Mucosa of descending colon (tissue), 3 donors: Measurements from ENCODE around the gene SYNGR3. TPM values are rescaled to one million over a fixed set of nuclear protein-coding genes. Genes with fewer than 3 reads are reported as not detected.
A peak's percentile ranks its signal among the peaks of the same experiment; 100 is the strongest.

ENCODE experiments used
- ATAC-seq: fragments of 200-7000 bp; cut with Tn5 transposase; one replicate; pipeline ENCODE4 v1.9.1; 2020; ENCODE audit warnings: mild to moderate bottlenecking, moderate library complexity
- DNase-seq, 3 donors: peaks; one replicate each; pipeline ENCODE4 v3.0.0-alpha.2; 2020
- H3K36me3 ChIP-seq: fragments of 200-600 bp; one replicate; pipeline ENCODE4 v1.8.0; 2021; ENCODE audit warnings: low read depth, mild to moderate bottlenecking
- H3K4me1 ChIP-seq: fragments of 200-600 bp; one replicate; pipeline ENCODE4 v1.8.0; 2021; ENCODE audit warnings: low read depth, mild to moderate bottlenecking
- H3K4me3 ChIP-seq: fragments of 200-600 bp; one replicate; pipeline ENCODE4 v1.8.0; 2021; ENCODE audit warnings: mild to moderate bottlenecking
- H3K9me3 ChIP-seq: fragments of 200-600 bp; one replicate; pipeline ENCODE4 v1.8.0; 2021; ENCODE audit warnings: mild to moderate bottlenecking
- intact Hi-C, 2 donors: fragments of 100-400 bp; cut with DNase I in 1 of 2; cut with micrococcal nuclease in 1 of 2; formaldehyde crosslinking; loops; one replicate each; pipeline versions ENCODE4 v1.11.0 to v1.11.1; 2022; cut with DNase I, micrococcal nuclease
- total RNA-seq, 3 donors: library from RNA; stranded (reverse); fragmentation: NEBNext Ultra II Directional in 2 of 3; extraction: Animal tissue kit (Norgen Biotek cat#: 25700) in 2 of 3; gene quantifications; one replicate each; pipeline versions ENCODE4 v1.2.1 to v1.2.4, GENCODE V29; 2021 to 2023
- TF ChIP-seq, protein P1 (sequence below): fragments of 200-600 bp; IDR thresholded peaks from one replicate; pipeline ENCODE4 v1.8.0; 2022; ENCODE audit warnings: antibody characterized with exemption, mild to moderate bottlenecking
- donor health status: DM: no; HTN: no; CAD: no; lungs with moderate emphysema.
- donor health status: DM: no; HTN: no; CAD: no.
- donor health status: DM: no; HTN: yes; CAD: no.

Gene SYNGR3
- total RNA-seq, 3 donors from 2014 or later, result 1.3 to 7.9 (median 1.5) TPM

DNA sequence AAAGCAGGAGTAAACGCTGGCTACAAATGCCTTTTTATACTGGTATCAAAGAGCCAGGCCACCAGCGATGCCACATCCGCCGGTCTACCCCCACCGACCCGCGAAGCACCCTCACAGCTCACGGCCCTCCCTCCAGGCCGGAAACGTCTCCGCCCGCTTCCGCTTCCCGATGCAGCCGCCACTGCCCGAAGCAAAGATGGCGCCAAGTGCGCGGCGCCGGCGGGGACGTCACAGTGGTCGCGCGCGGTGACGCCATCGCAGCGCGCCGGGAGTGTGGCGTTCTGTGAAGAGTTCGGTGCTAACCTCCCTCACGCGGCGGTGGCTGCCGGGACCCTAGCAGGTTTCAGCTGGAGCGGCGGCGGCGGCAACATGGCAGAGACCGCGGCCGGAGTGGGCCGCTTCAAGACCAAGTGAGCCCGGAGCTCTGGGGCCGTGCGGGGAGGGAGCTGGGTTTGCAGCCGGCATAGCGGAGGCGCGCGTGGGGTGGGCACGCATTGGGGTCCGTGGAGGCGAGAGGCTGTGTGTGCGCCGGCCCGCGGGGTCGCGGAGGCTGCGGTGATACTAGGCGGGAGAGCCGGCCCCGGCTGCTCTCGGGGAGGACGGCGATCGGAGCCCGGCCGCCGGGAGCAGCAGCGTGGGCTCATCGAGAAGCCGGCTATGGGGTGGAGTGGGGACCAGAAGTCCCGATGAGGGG is 17.8 kb upstream of the SYNGR3 start, which contains the start of gene TBL3:
TBL3 (plus strand) TSS at position 258 of the 694 bp plus-strand sequence; CDS start at position 370, 112 bp downstream.
- H3K9me3 ChIP-seq, result no peaks in the 10 kb centered on the region
- DNase-seq (peak; percentile 94 to 97 (median 97)), ATAC-seq (peak; percentile 96)
- peak within 1 kb of the TSS; percentile 73 for H3K4me3 ChIP-seq
- no peaks in the 10 kb centered on the region for H3K36me3 ChIP-seq
- TF ChIP-seq, protein P1, sequence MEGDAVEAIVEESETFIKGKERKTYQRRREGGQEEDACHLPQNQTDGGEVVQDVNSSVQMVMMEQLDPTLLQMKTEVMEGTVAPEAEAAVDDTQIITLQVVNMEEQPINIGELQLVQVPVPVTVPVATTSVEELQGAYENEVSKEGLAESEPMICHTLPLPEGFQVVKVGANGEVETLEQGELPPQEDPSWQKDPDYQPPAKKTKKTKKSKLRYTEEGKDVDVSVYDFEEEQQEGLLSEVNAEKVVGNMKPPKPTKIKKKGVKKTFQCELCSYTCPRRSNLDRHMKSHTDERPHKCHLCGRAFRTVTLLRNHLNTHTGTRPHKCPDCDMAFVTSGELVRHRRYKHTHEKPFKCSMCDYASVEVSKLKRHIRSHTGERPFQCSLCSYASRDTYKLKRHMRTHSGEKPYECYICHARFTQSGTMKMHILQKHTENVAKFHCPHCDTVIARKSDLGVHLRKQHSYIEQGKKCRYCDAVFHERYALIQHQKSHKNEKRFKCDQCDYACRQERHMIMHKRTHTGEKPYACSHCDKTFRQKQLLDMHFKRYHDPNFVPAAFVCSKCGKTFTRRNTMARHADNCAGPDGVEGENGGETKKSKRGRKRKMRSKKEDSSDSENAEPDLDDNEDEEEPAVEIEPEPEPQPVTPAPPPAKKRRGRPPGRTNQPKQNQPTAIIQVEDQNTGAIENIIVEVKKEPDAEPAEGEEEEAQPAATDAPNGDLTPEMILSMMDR, result no peak
- peaks cover 16% of the 10 kb centered on the region for H3K4me1 ChIP-seq
- intact Hi-C loops, result no loop called here

DNA sequence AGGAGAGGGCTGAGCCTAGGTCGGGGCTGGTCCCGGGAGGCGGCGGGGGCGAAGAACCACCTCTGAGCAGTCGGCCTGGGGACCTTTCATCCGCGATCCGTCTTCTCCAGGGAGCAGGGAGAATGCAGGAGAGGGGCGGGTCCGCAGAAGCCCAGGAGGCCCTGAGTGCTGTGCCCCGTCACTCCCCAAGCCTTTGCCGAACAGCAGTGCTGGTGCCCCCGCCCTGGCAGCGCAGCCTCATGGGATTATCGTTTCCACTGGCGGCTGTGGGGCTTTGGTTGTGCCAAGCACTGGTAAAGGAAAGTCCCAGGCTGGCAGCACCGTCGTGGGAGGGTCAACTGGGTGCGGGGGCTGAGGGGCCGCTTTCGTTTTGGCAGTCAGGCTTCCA is 17.3 kb upstream of the SYNGR3 start:
- peaks cover 16% of the 10 kb centered on the region for H3K4me1 ChIP-seq
- TF ChIP-seq, protein P1, result no peak
- H3K4me3 ChIP-seq, result peak overlapping the region; percentile 73
- H3K36me3 ChIP-seq, result no peaks in the 10 kb centered on the region
- peak; percentile 43 for ATAC-seq
- intact Hi-C loops, result no loop called here
- H3K9me3 ChIP-seq, result no peaks in the 10 kb centered on the region
- peak in 2 of 3 donors; percentile 51 to 66 for DNase-seq

DNA sequence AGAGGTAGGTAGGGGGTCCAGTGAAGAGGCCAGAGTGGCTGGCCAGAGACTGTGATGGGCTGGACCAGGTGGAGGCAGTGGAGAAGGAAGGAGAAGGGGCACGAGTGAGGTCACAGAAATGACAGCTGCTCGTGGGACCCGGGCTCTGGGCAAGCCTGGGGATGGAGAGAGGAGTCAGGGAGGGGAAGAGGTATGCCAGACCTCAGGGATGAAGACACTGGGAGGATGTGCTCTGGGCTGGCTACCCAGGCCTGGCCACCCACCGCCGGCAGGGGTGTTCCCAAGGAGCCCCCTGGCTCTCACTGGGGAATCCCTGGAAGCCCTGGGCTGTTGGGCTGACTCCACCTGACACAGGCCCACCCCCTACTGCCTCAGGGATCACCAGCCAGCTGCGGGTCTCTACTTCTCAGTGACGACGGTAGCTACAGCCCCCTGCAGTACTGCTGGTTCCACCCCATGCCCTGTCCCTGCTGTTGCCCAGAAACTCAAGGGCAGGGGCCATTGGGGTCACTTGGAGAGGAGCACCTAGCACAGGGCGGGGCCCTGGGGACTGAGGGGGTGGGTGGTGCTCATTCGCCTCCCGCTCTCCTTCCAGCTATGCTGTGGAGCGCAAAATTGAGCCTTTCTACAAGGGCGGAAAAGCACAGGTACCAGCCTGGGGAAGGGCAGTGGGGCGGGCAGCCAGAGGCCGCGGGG is 16.2 kb upstream of the SYNGR3 start:
- no peak overlapping the region for H3K4me3 ChIP-seq
- H3K9me3 ChIP-seq, result no peaks in the 10 kb centered on the region
- TF ChIP-seq, protein P1, result no peak
- peaks cover 16% of the 10 kb centered on the region for H3K4me1 ChIP-seq
- DNase-seq (peak in 2 of 3 donors; percentile 31 to 48), ATAC-seq (no peak)
- no peaks in the 10 kb centered on the region for H3K36me3 ChIP-seq
- intact Hi-C loops, result no loop called here

DNA sequence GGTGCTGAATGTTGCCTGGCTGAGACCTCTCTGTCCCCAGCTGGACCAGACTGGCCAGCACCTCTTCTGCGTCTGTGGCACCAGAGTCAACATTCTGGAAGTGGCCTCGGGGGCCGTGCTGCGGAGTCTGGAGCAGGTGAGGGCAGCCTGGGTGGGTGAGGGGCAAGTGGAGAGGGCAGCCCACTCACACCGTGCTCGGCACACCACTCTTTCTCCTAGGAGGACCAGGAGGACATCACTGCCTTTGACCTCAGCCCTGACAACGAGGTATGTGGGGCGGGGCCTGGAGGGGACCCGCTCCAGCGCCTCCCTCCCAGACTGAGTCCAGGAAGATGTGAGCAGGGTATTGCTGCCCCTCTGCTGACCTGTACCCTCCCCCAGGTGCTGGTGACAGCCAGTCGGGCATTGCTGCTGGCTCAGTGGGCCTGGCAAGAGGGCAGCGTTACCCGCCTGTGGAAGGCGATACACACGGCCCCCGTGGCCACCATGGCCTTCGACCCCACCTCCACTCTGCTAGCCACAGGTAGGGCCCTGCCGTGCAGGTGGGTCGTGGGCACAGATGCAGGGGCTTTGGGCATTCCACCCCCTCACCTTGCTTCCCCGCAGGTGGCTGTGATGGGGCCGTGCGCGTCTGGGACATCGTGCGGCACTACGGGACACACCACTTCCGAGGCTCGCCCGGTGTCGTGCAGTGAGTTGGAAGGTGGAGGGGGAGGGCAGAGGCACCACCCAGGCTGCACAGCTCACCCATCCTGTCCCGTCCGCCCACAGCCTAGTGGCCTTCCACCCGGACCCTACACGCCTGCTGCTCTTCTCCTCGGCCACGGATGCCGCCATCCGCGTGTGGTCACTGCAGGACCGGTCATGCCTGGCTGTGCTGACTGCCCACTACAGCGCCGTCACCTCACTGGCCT is 15.4 kb upstream of the SYNGR3 start:
- TF ChIP-seq, protein P1, result no peak
- no peaks in the 10 kb centered on the region for H3K9me3 ChIP-seq
- intact Hi-C loops, result no loop called here
- H3K4me1 ChIP-seq, result peaks cover 20% of the 10 kb centered on the region
- no peak overlapping the region for H3K4me3 ChIP-seq
- ATAC-seq (no peak), DNase-seq (peak in 2 of 3 donors; percentile 36 to 56)
- no peaks in the 10 kb centered on the region for H3K36me3 ChIP-seq

DNA sequence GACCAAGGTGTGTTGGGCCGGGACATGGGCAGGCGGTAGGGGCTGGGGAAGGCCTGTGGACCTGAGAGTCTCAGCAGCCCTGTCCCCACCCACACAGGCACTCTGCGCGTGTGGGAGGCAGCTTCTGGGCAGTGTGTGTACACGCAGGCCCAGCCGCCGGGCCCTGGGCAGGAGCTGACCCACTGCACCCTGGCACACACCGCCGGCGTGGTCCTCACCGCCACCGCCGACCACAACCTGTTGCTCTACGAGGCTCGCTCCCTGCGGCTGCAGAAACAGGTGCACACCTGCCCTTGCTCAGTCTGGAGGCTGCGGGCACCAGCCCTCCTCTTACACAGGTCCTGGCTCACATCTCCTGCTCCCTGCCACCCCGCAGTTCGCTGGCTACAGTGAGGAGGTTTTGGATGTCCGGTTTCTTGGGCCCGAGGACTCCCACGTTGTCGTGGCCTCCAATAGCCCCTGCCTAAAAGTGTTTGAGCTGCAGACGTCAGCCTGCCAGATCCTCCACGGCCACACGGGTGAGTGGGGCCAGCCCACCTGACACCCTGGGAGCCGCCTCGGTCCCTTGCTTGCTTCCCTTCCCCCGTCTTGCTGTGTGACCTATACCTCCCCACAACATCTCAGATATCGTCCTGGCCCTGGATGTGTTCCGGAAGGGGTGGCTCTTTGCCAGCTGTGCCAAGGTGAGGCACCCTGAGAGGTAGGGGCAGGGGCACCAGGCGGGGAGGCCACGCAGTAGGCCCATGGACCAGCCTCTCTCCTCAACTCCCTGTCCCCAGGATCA is 14.1 kb upstream of the SYNGR3 start:
- Histone ChIP-seq H3K4me3 (no peak overlapping the region), H3K36me3 (no peaks in the 10 kb centered on the region), H3K9me3 (no peaks in the 10 kb centered on the region), H3K4me1 (peaks cover 27% of the 10 kb centered on the region)
- peak in 2 of 3 donors; percentile 29 to 50 for DNase-seq
- no peak for ATAC-seq
- intact Hi-C loops, result no loop called here
- TF ChIP-seq, protein P1, result no peak
